NCI-H524 (cell line): Measurements from ENCODE around the gene DOCK4.

Source experiments
- DNase-seq, 2 experiments: peaks; one replicate each; lab custom pipeline; 2025; lab: John Stamatoyannopoulos, UW

The DOCK4 gene

DNA sequence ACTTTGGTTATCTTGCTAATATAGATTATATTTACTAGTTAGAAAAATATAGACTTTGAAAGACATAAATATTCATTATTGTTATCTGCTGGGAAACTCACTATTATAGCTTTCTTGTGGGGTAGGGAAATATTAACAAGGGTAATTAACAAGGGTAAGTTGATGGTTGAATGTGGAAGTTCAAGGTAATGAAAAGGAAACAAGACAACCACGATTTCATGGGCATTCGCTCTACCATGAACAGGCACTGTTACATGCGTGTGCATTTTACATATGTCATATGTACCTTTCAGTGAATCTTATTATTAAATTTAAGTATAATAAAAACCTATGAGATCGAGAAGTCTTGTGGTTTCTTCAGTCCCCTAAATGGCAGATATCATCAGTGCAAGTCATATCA lies 392.9 kb downstream of the DOCK4 start:
- DNase-seq = no peak

DNA sequence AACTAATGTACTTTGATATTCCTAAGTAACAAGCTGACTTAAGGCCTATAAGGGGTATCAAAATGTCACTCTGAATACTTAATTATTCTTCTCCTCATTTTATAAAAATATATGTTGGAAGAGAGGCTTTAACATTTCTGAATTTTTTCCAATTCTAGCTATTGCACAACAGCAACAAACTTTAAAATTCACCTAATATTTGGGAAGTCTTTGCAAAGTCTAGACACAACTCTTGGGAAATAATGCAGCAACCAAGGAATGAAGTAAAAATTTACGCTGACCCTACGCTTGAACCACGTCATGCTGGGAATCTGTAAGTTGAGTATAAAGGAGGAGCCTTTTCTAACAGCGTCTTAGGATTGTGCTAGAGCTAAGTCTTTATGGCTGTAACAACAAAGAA lies 400.0 kb downstream of the DOCK4 start:
- DNase-seq = no peak

DNA sequence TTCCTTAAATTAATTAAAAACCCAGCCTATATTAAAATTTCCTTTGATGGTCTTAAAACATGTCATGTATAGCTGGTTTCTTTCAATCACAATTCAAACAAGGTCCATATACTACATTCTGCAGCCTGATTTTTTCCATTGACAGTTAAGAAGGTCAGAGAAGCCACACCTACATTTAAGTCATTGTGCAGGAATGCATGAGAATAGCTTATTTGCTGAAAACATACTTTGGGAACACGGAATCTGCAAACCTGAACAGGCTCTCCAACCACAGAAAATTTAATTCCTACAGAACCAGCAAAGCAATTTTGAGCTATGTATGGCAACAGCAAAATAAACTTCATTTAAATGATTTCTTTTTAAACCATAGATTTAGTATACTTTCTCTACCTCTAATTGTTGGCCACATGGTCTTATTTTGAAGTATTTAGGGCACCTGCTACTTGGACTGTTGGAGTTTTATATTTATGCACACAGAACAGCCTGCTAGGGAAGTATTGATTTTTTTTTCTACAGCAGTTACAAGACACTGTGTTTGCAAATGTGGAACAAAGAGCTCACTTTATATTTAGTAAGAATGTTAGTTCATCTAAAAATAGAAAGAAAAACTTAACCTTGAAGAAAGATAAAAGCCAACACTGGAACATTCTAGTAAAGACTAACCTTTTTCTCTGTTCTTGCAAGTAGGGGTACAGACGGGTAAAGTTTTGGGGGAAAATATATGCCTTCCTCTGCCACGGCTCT lies 403.0 kb downstream of the DOCK4 start:
- DNase-seq = no peak

DNA sequence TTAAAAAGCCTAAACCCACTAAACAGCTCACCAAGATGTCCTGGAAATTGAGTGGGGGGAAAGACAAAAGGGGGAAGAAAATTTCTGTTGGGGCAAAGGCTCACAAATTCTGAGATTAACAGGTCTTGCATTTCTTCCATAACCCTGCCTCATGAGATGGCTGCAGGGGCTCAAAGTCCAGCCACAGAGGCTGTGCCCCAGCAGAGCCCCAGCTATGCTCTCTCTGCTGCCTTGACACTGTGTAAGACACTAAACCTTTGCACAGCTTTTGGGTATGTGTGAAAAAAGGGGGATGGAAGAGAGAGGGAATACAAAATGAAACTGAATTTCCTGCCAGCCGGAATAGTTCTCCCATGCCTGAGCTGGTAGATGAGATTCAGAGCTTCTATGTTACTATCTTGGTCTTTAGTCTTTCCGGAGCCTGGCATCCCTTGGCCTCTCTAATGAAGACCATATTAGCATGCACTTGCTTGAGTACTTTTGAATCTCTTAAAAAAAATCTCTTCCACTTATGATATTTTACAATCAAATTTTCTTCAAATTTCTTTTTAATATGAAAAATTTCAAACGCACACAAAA lies 403.9 kb downstream of the DOCK4 start:
- DNase-seq = no peak

DNA sequence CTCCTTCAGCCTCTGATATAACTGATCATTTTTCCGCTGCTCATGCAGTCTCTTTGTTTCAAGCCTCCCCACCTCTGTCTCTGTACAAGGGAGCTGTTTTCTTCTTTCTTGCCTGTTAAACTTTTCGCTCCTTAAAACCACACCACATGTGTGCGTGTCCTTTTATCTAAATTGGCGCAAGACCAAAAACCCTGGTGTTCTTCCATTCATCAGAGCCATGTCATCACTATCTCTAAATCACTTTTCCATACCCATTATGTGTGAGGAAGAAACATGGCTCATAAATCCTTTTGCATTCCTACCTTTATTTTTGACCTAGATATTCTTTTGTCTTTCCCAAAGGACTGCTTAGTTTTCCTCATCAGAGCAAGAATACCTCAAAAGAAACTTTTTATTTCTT lies 404.9 kb downstream of the DOCK4 start:
- DNase-seq = no peak

DNA sequence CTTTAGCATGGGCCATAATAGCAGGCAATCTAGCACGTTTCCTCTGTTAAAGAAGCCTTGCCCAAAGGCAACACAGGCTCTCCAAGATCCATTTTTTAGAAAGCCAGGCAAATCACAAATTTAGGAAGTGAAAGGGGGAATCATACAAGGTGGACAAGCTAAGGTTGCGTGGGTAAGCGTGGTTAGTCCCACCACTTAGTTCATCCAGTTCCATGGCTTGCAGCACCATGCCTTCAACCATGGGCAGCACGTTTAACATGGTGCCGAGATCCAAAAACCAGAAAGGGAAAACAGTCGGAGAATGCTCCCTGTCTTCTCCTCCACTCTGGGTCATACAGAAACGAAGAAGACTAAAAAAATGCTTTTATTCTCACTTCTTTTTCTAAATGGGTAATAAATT lies 409.5 kb downstream of the DOCK4 start:
- no peak for DNase-seq

DNA sequence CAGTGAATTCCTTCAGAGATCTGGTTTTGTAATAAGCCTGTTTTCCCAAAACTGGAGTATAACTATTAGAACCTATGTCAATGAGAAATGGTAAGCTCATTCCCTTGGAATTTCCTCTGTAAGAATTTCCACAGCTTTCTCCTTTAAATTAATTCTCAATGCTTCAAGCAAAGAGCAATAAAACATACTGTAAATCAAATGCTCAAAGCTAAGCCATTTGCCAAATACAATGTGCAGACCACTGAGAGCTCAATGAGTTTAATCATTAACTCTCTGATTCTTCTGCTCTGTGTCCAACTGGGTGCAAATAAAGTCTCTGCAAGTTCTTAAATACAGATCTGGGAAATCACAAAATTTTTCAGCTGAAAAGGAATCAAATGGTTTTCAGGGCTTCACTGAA lies 416.3 kb downstream of the DOCK4 start:
- DNase-seq = no peak

DNA sequence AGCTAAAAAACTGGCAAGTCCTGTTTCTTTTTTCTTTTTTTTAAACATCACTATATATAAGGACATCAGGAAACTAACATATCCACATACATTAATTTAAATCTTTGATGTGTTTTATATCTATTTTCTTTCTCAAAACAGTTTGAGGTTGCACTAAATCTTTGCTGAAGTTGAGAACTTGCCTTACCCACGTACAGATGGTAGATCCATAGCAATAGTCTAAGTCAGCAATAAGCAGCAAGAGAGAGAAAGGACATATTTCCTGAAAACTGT lies 417.2 kb downstream of the DOCK4 start:
- DNase-seq = no peak

DNA sequence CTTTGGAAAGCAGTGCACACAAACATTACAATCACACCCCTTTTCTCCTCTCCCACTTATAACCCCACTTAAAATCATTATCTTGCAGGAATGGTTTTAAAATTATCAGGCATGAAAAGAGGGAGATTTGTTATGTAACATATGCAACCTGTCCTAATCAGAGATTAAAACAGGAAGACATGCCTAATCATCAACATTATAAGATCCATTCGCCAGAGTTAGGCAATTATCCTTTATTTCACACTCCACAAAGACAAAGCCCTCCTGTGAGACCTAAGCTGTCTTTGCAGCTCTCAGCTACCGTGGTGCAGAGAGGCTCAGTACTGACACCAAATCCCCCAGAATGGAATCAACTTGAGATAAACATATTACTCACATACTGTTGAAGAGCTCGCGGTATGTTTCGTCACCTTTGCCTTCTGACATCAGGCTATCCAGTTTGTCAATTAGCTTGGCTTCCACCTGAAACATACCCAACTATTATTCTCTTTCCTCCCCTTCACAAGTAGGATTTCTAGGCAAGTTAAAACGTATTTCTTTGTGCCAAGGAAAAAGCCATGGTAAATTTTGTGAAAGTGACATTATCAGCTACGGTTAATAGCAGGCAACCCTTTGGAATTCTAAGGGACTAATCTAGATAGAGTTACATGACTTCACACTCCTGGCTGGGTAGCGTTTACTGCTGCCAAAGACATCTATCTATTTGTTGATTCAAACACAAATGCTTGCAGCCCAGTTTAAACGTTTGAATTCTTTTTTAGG lies 417.7 kb downstream of the DOCK4 start:
- DNase-seq = peak; percentile 24 to 77

DNA sequence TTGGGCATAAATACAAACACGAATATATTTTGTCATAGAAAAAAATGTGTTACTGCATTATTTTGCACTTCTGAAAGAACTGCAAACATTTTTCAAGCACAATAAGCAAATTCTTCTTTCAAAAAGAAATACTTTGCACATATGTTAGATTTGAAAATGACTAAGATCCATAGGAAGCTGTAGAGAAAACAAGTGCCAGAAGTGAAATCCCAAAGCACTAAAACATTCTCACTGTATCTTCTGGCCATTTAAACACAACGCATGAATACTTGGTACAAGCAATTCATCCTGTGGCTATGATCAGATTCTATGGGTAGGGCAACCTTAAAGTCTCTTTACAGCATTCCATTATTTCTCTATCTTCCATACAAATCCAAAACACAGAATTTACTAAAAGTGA lies 418.5 kb downstream of the DOCK4 start:
- DNase-seq = no peak

DNA sequence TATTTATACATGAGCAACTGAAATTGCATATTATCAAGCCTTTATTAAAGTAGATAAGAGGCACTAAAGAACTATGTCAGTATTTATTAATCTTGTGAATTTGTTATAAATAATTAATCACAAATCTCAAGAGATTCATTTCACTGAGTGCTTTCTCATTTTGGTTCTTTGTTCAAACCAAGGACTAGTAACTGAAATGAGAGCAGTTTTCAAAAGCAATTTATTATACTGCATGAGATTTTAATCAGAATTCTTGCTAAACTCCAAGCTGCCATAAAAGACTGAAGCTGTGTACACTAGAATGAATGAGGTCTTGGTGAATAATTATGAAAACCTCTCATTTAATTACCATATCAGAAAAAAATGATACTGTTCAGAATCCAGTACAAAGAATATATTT lies 419.1 kb downstream of the DOCK4 start:
- no peak for DNase-seq

DNA sequence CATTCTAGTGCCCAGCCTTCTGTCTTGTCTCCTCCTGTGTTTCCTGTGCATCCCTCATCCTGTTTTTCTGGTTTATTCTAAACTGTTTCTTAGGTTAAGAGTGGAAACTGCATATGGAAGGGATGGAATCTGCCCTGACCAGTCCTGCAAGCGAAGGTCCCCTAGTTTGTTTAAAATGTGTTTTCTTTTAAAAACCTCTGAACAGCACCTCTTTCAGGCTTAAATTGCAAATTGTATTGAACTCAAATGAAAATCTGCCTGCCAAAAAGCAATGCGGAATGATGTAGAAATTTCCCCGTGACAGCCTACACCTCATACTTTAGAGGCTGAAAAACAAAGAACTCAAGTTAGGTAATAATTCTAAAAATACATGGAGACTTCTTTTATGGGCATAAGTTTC lies 421.1 kb downstream of the DOCK4 start:
- no peak for DNase-seq

DNA sequence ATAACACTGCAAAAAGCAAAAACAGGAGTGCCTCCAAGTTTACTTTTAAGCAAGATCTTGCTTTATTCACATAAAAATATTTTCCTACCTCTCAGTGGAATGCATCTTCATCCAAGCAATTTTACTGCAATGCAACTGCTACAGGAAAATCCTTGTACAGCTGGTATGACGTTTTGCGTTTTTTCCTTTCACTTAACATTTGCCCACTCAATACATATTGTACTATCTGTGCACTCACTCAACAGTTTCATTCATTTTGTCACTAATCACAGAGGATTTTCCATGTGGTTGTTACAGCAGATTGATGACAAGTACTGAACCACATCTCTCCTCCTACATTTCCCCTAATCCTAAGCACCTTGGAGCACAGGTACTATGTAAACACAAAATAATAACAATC lies 421.9 kb downstream of the DOCK4 start:
- DNase-seq = no peak

DNA sequence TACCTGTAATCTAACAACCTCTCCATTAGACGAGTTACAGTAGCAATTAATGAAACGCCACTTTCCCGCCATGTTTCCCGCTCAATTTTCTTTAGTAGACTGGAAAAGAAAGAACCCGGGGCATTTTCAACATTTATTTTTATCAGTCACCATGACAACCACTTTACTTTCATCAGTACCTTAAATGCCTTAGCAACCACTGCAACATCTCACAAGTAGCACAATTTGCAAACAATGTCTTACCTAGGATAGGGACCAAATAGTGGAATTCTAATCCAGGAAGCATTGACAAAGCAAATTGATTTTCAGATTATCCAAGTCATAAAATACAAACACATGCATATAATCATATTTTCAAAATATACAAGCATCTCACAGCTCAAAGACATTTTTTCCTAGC lies 422.3 kb downstream of the DOCK4 start:
- DNase-seq = no peak

DNA sequence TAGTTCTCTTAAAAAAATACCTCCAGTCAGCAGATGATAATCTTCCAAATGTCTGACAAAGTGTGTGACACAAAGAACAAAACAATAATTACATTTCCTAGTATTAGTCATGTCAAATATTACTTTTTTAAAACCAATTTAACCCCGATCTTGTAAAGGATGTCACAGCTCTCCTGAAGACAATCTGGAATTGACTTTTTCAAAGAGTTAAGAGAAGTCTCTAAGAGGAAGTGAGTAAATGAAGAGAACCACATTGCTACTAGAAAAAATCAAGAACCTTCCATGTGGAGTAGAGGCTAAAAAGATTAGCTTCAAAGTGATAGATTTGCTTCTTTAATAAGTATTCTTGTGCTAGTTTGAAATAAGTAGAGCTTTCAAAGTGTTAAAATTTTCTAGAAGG lies 425.7 kb downstream of the DOCK4 start:
- no peak for DNase-seq

DNA sequence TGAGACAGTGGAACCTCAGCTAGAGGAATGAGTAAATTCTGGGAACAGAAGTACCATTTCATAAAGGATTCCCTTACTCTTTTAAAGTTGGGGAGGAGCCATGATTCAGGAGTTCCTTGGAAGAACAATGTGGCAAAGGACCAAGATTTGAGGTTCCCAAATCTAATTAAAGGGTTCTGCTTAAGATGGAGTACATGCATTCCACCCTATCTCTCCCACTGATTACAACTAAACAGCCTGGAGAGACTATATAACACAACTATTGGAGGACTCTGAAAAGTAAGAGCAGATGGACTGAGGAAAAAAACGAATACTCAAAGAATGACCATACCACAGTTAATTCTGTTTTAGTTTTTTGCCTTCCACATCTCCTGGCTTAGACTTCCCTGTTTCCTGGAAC lies 431.0 kb downstream of the DOCK4 start:
- DNase-seq = no peak

DNA sequence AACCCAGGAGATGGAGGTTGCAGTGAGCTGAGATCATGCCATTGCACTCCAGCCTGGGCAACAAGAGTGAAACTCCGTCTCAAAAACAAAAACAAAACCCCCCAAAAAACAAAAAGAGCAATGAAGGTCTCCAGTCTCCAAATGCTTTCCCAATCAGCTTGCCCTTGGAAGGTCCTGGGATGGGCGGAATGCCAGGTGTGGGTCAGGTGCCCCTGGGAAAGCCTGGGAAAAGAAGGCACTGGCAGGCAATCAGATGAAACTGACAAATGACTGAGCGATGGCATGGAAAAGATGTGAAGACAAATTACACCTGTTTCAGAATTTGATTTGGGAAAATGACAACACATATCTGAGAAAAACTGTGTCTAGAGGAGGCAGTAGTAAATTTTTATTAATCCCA lies 433.5 kb downstream of the DOCK4 start:
- DNase-seq = no peak

DNA sequence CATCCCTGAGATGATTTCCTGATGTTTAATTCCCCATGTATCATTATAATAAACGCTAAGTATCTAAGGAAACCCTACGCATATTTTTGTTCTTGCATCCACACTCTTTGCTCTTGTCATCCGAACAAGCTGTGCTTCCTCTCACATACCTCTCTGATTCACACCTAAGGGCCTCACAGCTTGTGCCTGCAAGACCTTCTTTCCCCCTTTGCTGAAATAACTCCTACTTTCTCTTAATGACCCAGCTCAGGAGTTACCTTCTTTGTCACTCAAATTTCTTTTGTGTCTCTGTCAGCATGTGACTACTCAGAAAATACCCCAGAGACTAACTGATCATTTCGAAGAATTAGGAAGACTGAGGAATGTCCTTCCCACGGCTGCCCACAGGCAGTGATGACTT lies 434.6 kb downstream of the DOCK4 start:
- DNase-seq = no peak

DNA sequence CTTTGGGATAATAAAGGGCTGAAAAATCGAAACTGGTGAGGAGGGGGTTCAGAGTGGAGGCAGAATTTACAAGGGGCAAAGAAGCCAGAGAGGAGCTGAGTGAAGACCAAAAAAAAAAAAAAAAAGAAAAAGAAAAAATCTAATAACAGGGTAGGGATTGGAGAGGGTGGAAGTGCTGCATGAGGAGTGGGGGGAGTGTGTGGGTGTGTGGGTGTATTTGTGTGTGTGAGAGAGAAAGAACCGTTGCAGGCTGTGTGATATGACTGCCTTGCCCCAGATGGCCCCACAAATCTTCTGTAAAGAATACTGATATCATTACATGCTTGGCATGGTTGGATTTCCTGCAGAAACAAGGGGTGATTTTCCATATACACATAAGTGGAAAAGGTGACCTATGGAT lies 436.1 kb downstream of the DOCK4 start:
- DNase-seq = no peak

DNA sequence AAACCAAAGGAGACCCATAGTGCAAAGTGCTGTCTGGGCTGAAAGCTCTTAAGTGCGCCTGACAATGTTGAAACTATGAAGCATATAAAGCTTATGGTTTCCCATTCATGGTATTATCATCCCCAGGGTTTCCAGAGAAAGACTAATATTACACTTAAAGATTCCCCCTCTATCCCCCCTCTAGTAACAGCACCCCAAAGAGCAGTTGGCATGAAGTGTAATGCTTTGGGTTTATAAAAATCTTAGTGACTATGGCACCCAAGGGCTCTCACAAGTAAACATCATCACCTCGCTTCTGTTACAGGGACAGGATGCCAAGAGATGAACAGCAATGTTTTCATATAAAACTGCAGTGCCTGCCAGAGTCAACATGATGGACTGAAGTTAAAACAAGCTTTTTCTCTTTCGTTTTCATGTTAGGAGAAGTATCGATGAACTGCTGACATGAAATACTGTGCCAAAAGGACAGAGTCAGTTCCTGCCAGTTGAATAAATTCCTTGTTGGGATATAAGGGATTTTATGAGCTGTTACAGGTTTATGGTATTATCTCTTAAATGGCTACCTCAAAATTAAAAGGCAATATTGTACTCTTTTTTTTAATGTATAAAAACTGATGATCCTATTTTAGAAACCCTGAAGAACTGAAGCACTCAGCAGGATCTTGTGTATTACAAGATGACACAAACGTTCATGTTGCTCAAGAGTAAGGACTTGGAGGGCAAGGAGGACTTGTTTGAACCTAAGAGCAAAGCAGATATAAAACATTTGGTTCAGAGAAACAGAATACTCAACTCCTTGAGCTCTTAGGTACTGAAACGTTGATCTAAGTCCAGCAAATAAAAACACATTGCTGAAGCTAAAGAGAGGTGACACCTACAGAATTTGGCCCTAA lies 440.2 kb downstream of the DOCK4 start:
- DNase-seq = no peak

DNA sequence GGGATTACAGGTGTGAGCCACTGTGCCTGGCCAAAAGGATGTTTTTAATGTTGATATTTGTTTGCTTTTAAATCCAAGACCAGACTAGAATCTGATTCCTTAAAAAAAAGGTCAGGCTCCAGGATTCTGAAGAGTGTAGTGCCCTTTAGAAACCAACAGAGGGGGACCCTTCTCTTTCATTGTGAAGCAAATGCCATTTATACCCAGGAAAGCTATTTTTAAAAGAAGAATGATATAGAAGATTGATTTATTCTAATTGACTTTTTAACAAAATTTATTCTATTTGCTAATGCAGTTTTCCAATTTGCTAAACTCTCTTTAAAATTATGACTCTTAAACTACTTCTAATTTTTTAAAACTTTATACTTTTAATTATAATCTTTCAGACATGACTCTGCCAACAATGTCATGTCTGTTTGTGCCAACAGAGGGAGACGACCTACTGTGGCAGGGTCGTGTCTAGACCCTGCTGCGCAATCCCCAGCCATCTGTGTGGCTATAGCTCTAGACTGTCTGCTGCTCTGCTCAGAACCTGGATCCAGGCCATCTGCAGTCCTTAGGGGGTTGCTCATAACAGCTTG lies 442.9 kb downstream of the DOCK4 start:
- peak; percentile 42 to 77 for DNase-seq

DNA sequence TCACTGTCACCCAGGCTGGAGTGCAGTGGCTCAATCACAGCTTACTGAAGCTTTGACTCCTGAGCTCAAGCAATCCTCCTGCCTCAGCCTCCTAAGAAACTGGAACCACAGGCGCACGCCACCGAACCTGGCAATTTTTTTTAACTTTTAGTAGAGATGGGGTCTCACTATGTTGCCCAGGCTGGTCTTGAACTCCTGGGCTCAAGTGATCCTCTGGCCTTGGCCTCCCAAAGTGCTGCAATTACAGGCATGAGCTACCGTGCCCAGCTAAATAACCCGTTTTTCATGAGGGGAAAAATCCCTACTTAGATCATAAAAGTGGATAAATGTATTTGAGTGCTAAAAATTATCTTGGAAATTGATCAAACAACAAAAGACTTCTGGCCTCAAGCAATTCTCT lies 443.4 kb downstream of the DOCK4 start:
- DNase-seq = no peak
